Neuronal stem cell (in vitro differentiated cells): ENCODE data around the gene ZBED2.

Experiments used
- DNase-seq: peaks from one replicate; pipeline ENCODE4 v3.0.0-alpha.2; 2013; ENCODE audit warnings: low spot score
- H2AFZ ChIP-seq: one replicate; pipeline ENCODE4 v1.6.1; 2013; ENCODE audit warnings: mild to moderate bottlenecking, low read length, inconsistent platforms
- H2AK5ac ChIP-seq: 2 replicates; pipeline ENCODE4 v1.6.1; 2013; ENCODE audit warnings: low read depth, mild to moderate bottlenecking, inconsistent platforms, low read length, moderate library complexity, mixed read lengths
- H2BK120ac ChIP-seq: 2 replicates; pipeline ENCODE4 v1.6.1; 2013; ENCODE audit warnings: low read depth, mild to moderate bottlenecking, inconsistent platforms, low read length, moderate library complexity, mixed read lengths
- H2BK12ac ChIP-seq: one replicate; pipeline ENCODE4 v1.6.1; 2013; ENCODE audit warnings: low read length, inconsistent platforms
- H2BK15ac ChIP-seq: 2 replicates; pipeline ENCODE4 v1.6.1; 2013; ENCODE audit warnings: mild to moderate bottlenecking, low read length, inconsistent platforms, mixed read lengths
- H2BK5ac ChIP-seq: one replicate; pipeline ENCODE4 v1.6.1; 2013; ENCODE audit warnings: inconsistent platforms, mild to moderate bottlenecking, low read length, moderate library complexity
- H3K14ac ChIP-seq: one replicate; pipeline ENCODE4 v1.6.1; 2013; ENCODE audit warnings: low read length, inconsistent platforms
- H3K18ac ChIP-seq: 2 replicates; pipeline ENCODE4 v1.6.1; 2013; ENCODE audit warnings: low read length, inconsistent platforms
- H3K23ac ChIP-seq: 2 replicates; pipeline ENCODE4 v1.6.1; 2013; ENCODE audit warnings: low read depth, mild to moderate bottlenecking, mixed read lengths, low read length, inconsistent platforms; ENCODE audit not compliant: poor library complexity
- H3K27ac ChIP-seq: replicated peaks from 3 replicates; pipeline ENCODE4 v1.5.1; 2013; ENCODE audit warnings: low read length, inconsistent platforms
- H3K27me3 ChIP-seq, 3 experiments: 2 replicates each; pipeline ENCODE4 v1.6.1; 2013; ENCODE audit warnings: low read length in 3 of 3, mild to moderate bottlenecking in 2 of 3, inconsistent platforms in 1 of 3, low read depth in 1 of 3, mixed read lengths in 1 of 3, moderate library complexity in 1 of 3; ENCODE audit not compliant: control insufficient read depth in 3 of 3, insufficient read depth in 3 of 3
- H3K36me3 ChIP-seq, 2 donors: replicated peaks in 1 of 2; 2 replicates each; pipeline ENCODE4 v1.6.1; 2013; ENCODE audit warnings: low read length in 2 of 2; ENCODE audit not compliant: control insufficient read depth in 2 of 2, insufficient read depth in 2 of 2
- H3K4ac ChIP-seq: 2 replicates; pipeline ENCODE4 v1.6.1; 2013; ENCODE audit warnings: inconsistent platforms, mild to moderate bottlenecking, low read length, moderate library complexity
- H3K4me1 ChIP-seq, 2 donors: 1 replicate in 1 of 2; 2 replicates in 1 of 2; pipeline ENCODE4 v1.6.1; 2013; ENCODE audit warnings: low read length in 2 of 2, low read depth in 1 of 2; ENCODE audit not compliant: control insufficient read depth in 2 of 2, insufficient read depth in 1 of 2
- H3K4me2 ChIP-seq: one replicate; pipeline ENCODE4 v1.6.1; 2013; ENCODE audit warnings: mild to moderate bottlenecking, low read length, inconsistent platforms; ENCODE audit not compliant: insufficient read depth, poor library complexity, severe bottlenecking
- H3K4me3 ChIP-seq, 2 donors: 2 replicates each; pipeline ENCODE4 v1.5.1; 2013; ENCODE audit warnings: low read length in 2 of 2, mild to moderate bottlenecking in 2 of 2, inconsistent platforms in 1 of 2, moderate library complexity in 1 of 2
- H3K79me1 ChIP-seq: one replicate; pipeline ENCODE4 v1.6.1; 2013; ENCODE audit warnings: low read depth, mild to moderate bottlenecking, inconsistent platforms, low read length, moderate library complexity
- H3K9ac ChIP-seq: one replicate; pipeline ENCODE4 v1.6.1; 2013; ENCODE audit warnings: mild to moderate bottlenecking, low read depth, low read length, inconsistent platforms; ENCODE audit not compliant: poor library complexity
- H3K9me3 ChIP-seq, 2 donors: replicated peaks in 1 of 2; 2 replicates each; pipeline versions ENCODE3 to v1.6.1; 2013; ENCODE audit warnings: low read length in 2 of 2, mild to moderate bottlenecking in 2 of 2, inconsistent platforms in 1 of 2, low read depth in 1 of 2, mixed read lengths in 1 of 2, moderate library complexity in 1 of 2; ENCODE audit not compliant: control insufficient read depth in 2 of 2, insufficient read depth in 1 of 2
- H4K8ac ChIP-seq: one replicate; pipeline ENCODE4 v1.6.1; 2013; ENCODE audit warnings: low read depth, mild to moderate bottlenecking, inconsistent platforms, low read length, moderate library complexity
- H4K91ac ChIP-seq: one replicate; pipeline ENCODE4 v1.6.1; 2013; ENCODE audit warnings: low read length, low read depth, mild to moderate bottlenecking, inconsistent platforms; ENCODE audit not compliant: poor library complexity
- WGBS, 2 donors: extraction: QIAGEN DNeasy Blood & Tissue Kit; methylation state at CpG; one replicate each; pipeline ENCODE4 v1.1.7; 2013; ENCODE audit warnings: missing lambda C conversion rate in 2 of 2, mixed read lengths in 1 of 2; ENCODE audit not compliant: insufficient read length in 2 of 2, insufficient replicate concordance in 1 of 2; ENCODE audit errors: extremely low coverage in 2 of 2; 5-methylcytosine and 5-hydroxymethylcytosine counted together

Gene ZBED2

GRCh38 chr3:111588527-111588926, 6.6 kb downstream of the ZBED2 start:
- Histone ChIP-seq H3K9me3 (no peaks in the 10 kb centered on the region), H4K91ac (no peak overlapping the region), H3K79me1 (no peaks in the 10 kb centered on the region), H3K27me3 (peaks cover 0 to 2% (median 0%) of the 10 kb centered on the region in 3 experiments), H3K23ac (no peak overlapping the region), H3K4me2 (no peak overlapping the region), H3K14ac (no peak overlapping the region), H3K18ac (no peak overlapping the region), H3K4ac (no peak overlapping the region), H4K8ac (no peak overlapping the region), H2BK12ac (no peak overlapping the region), H2BK120ac (no peak overlapping the region), H3K4me1 (no peaks in the 10 kb centered on the region), H3K36me3 (no peaks in the 10 kb centered on the region), H2AK5ac (no peak overlapping the region), H3K27ac (no peak overlapping the region), H2BK5ac (no peak overlapping the region), H3K9ac (no peak overlapping the region), H2AFZ (no peak overlapping the region), H3K4me3 (no peak overlapping the region), H2BK15ac (no peak overlapping the region)
- DNase-seq = no peak

GRCh38 chr3:111585217-111585616, 9.9 kb downstream of the ZBED2 start:
- Histone ChIP-seq H2BK5ac (no peak overlapping the region), H3K18ac (no peak overlapping the region), H3K23ac (no peak overlapping the region), H3K9ac (no peak overlapping the region), H2AK5ac (no peak overlapping the region), H3K79me1 (no peaks in the 10 kb centered on the region), H3K27me3 (no peaks in the 10 kb centered on the region), H3K4ac (no peak overlapping the region), H2BK120ac (no peak overlapping the region), H4K8ac (no peak overlapping the region), H2BK12ac (no peak overlapping the region), H3K4me2 (no peak overlapping the region), H2BK15ac (no peak overlapping the region), H3K27ac (no peak overlapping the region), H4K91ac (no peak overlapping the region), H3K4me1 (no peaks in the 10 kb centered on the region), H3K9me3 (no peaks in the 10 kb centered on the region), H2AFZ (no peak overlapping the region), H3K36me3 (no peaks in the 10 kb centered on the region), H3K14ac (no peak overlapping the region), H3K4me3 (no peak overlapping the region)
- no CpG with 5 or more reads among the region's 1 CpG for WGBS, 2 donors
- no peak for DNase-seq

DNA sequence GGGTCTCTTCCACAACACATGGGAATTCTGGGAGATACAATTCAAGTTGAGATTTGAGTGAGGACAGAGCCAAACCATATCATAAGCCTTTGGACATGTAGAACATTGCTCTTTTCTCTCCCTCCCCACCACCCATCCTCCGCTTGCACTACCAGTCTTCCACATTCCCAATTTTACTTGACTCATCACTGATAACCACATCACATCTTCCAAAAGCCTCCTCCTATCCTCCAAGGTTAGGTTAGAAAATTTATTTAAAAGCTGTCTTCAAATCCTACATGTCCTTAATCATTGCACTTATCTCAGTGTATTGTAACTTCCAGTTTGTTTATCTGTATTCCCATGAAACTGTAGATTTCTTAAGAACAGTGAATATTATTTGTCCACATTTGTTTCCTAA, 10.4 kb downstream of the ZBED2 start:
- WGBS, 2 donors = no CpG with 5 or more reads among the region's 1 CpG

DNA sequence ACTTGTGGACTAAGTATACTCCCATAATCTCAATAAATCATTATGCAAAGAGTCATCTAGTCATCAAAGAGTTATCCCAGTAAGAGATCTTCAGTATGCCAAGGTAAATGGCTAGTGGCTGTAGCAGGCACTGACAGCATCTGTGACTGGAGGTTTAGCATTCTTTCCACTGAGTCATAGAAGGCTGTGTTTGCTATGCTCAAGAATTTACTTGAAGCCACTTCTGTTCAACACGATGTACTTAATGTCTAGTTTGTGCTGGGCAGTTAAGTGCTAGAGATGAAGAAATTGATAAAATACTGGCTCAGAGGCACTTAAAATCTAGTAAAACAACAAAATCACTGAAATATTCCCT, 13.0 kb downstream of the ZBED2 start:
- no peak overlapping the region for H3K9ac ChIP-seq
- no peaks in the 10 kb centered on the region for H3K9me3 ChIP-seq
- H2AFZ ChIP-seq = no peak overlapping the region
- H3K79me1 ChIP-seq = no peaks in the 10 kb centered on the region
- no peak overlapping the region for H4K8ac ChIP-seq
- no peak for DNase-seq
- no peaks in the 10 kb centered on the region for H3K27me3 ChIP-seq
- no peak overlapping the region for H3K4ac ChIP-seq
- no peak overlapping the region for H2AK5ac ChIP-seq
- no peak overlapping the region for H2BK120ac ChIP-seq
- H4K91ac ChIP-seq = no peak overlapping the region
- H3K36me3 ChIP-seq = no peaks in the 10 kb centered on the region
- no peak overlapping the region for H3K14ac ChIP-seq
- H3K4me1 ChIP-seq = no peaks in the 10 kb centered on the region
- H3K18ac ChIP-seq = no peak overlapping the region
- no peak overlapping the region for H2BK5ac ChIP-seq
- no peak overlapping the region for H3K23ac ChIP-seq
- no peak overlapping the region for H2BK15ac ChIP-seq
- H3K4me3 ChIP-seq = no peak overlapping the region
- WGBS, 2 donors = no CpG with 5 or more reads among the region's 1 CpG
- H3K27ac ChIP-seq = no peak overlapping the region
- no peak overlapping the region for H3K4me2 ChIP-seq
- no peak overlapping the region for H2BK12ac ChIP-seq

More for the DNA sequence above, 10.4 kb downstream of the ZBED2 start:
- H3K9ac ChIP-seq = no peak overlapping the region
- H3K4me1 ChIP-seq = no peaks in the 10 kb centered on the region
- H3K27ac ChIP-seq = no peak overlapping the region
- no peak overlapping the region for H3K4ac ChIP-seq
- no peak for DNase-seq
- H3K4me2 ChIP-seq = no peak overlapping the region
- no peak overlapping the region for H4K91ac ChIP-seq
- H2AK5ac ChIP-seq = no peak overlapping the region
- no peak overlapping the region for H2BK15ac ChIP-seq
- H3K79me1 ChIP-seq = no peaks in the 10 kb centered on the region
- no peak overlapping the region for H4K8ac ChIP-seq
- no peak overlapping the region for H2BK5ac ChIP-seq
- H3K27me3 ChIP-seq = no peaks in the 10 kb centered on the region
- H3K18ac ChIP-seq = no peak overlapping the region
- H3K23ac ChIP-seq = no peak overlapping the region
- H2BK120ac ChIP-seq = no peak overlapping the region
- H2AFZ ChIP-seq = no peak overlapping the region
- H3K14ac ChIP-seq = no peak overlapping the region
- H3K36me3 ChIP-seq = no peaks in the 10 kb centered on the region
- H2BK12ac ChIP-seq = no peak overlapping the region
- no peak overlapping the region for H3K4me3 ChIP-seq
- no peaks in the 10 kb centered on the region for H3K9me3 ChIP-seq
